22Rv1 (cell line): ENCODE measurements around the gene NIT1.

Experiments used
- ZFX ChIP-seq: fragments of 450-650 bp; IDR thresholded peaks from 2 replicates; pipeline ENCODE4 v1.6.1; 2017; ENCODE audit warnings: antibody characterized with exemption, borderline replicate concordance
- TF ChIP-seq, protein P1 (sequence below): fragments of 450-650 bp; IDR thresholded peaks from 2 replicates; pipeline ENCODE4 v1.5.1; 2017; ENCODE audit warnings: mild to moderate bottlenecking

DNA sequence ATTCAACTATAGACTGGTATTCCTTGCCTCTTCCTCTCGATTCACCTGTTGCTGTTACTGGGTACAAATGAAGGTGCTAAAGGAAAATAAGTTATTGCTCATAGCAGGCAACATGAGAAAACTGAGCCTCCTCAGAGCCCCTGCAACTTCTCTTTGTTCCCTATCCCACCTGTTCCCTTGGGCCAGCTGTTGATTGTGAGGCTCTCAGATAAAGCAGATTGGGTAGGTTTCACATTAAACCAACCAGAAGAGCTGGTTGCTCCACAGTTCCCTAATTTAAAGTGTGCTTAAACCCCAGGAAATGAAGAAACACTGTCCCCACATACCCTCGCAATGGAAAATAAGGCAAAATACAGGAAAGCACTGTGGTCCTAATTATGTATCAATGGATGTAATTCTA lies 9.7 kb downstream of the NIT1 start:
- no peak for TF ChIP-seq ZFX
- TF ChIP-seq, protein P1, sequence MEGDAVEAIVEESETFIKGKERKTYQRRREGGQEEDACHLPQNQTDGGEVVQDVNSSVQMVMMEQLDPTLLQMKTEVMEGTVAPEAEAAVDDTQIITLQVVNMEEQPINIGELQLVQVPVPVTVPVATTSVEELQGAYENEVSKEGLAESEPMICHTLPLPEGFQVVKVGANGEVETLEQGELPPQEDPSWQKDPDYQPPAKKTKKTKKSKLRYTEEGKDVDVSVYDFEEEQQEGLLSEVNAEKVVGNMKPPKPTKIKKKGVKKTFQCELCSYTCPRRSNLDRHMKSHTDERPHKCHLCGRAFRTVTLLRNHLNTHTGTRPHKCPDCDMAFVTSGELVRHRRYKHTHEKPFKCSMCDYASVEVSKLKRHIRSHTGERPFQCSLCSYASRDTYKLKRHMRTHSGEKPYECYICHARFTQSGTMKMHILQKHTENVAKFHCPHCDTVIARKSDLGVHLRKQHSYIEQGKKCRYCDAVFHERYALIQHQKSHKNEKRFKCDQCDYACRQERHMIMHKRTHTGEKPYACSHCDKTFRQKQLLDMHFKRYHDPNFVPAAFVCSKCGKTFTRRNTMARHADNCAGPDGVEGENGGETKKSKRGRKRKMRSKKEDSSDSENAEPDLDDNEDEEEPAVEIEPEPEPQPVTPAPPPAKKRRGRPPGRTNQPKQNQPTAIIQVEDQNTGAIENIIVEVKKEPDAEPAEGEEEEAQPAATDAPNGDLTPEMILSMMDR = no peak
